Measurements from ENCODE around the gene CFAP73.

DNA sequence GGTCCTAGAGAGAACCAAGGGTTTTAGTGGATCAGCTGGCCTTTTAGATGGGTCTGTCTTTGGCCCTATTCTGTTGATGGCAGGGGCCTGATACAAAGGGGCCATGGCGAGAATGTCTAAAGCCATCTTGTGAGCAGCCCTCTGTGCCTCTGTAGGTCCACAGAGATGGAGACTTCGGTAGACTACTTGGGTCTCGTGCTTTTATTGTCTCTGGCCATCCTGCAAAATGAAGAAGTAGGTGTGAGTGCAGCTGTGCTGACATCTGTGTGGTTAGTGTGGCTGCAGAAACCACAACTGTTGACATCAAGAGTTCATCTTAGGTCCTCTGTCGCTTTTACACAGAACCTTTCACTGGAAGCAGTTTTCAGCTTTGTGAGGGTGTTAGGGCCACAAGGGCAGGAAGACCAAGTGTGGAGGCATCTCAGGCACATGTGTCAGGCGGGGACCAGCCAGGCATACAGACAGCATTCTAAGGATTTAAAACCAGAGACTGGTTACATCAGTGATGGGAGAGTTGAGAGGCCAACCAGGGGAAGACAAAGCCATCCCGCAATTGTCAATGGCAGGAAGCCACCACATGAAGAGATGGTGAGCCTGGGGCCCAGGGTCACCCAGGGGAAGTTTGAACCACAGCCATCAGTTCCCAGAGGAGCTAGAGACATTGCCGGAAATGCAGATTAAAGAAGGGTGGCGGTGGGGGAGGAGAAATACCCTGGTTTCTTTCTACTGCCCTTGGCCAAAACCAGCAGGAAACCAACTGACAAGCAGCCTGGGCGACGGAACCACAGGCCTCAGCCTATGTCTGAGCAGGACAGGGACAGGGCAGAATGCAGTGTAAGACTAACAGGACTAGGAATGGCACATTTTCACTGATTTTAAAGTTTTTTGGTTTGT is 58.8 kb downstream of the CFAP73 start:
- TF ChIP-seq, protein P1, sequence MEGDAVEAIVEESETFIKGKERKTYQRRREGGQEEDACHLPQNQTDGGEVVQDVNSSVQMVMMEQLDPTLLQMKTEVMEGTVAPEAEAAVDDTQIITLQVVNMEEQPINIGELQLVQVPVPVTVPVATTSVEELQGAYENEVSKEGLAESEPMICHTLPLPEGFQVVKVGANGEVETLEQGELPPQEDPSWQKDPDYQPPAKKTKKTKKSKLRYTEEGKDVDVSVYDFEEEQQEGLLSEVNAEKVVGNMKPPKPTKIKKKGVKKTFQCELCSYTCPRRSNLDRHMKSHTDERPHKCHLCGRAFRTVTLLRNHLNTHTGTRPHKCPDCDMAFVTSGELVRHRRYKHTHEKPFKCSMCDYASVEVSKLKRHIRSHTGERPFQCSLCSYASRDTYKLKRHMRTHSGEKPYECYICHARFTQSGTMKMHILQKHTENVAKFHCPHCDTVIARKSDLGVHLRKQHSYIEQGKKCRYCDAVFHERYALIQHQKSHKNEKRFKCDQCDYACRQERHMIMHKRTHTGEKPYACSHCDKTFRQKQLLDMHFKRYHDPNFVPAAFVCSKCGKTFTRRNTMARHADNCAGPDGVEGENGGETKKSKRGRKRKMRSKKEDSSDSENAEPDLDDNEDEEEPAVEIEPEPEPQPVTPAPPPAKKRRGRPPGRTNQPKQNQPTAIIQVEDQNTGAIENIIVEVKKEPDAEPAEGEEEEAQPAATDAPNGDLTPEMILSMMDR (IDR thresholded peaks at IDR 0.05): no peak
- TF ChIP-seq, protein P2, sequence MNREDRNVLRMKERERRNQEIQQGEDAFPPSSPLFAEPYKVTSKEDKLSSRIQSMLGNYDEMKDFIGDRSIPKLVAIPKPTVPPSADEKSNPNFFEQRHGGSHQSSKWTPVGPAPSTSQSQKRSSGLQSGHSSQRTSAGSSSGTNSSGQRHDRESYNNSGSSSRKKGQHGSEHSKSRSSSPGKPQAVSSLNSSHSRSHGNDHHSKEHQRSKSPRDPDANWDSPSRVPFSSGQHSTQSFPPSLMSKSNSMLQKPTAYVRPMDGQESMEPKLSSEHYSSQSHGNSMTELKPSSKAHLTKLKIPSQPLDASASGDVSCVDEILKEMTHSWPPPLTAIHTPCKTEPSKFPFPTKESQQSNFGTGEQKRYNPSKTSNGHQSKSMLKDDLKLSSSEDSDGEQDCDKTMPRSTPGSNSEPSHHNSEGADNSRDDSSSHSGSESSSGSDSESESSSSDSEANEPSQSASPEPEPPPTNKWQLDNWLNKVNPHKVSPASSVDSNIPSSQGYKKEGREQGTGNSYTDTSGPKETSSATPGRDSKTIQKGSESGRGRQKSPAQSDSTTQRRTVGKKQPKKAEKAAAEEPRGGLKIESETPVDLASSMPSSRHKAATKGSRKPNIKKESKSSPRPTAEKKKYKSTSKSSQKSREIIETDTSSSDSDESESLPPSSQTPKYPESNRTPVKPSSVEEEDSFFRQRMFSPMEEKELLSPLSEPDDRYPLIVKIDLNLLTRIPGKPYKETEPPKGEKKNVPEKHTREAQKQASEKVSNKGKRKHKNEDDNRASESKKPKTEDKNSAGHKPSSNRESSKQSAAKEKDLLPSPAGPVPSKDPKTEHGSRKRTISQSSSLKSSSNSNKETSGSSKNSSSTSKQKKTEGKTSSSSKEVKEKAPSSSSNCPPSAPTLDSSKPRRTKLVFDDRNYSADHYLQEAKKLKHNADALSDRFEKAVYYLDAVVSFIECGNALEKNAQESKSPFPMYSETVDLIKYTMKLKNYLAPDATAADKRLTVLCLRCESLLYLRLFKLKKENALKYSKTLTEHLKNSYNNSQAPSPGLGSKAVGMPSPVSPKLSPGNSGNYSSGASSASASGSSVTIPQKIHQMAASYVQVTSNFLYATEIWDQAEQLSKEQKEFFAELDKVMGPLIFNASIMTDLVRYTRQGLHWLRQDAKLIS (CRISPR knock-in tag; IDR thresholded peaks at IDR 0.05; ENCODE audit: borderline replicate concordance): no peak
- TF ChIP-seq, protein P3, sequence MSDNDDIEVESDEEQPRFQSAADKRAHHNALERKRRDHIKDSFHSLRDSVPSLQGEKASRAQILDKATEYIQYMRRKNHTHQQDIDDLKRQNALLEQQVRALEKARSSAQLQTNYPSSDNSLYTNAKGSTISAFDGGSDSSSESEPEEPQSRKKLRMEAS (CRISPR knock-in tag; IDR thresholded peaks at IDR 0.05): no peak
- TF ChIP-seq ZNF232 (CRISPR knock-in tag; IDR thresholded peaks at IDR 0.05) (no peak), RELA (CRISPR knock-in tag; IDR thresholded peaks at IDR 0.05; ENCODE audit: borderline replicate concordance) (no peak), KAT7 (CRISPR knock-in tag; IDR thresholded peaks at IDR 0.05; ENCODE audit: borderline replicate concordance) (no peak), JUN (CRISPR knock-in tag; IDR thresholded peaks at IDR 0.05) (no peak), SP1 (CRISPR knock-in tag; conservative IDR thresholded peaks at IDR 0.05) (no peak), ATF1 (CRISPR knock-in tag; IDR thresholded peaks at IDR 0.05) (no peak), ETV6 (CRISPR knock-in tag; IDR thresholded peaks at IDR 0.05) (no peak), ZNF423 (CRISPR knock-in tag; IDR thresholded peaks at IDR 0.05) (no peak), TCF7 (CRISPR knock-in tag; IDR thresholded peaks at IDR 0.05; ENCODE audit: low read depth) (no peak)
- TF ChIP-seq, protein P4, sequence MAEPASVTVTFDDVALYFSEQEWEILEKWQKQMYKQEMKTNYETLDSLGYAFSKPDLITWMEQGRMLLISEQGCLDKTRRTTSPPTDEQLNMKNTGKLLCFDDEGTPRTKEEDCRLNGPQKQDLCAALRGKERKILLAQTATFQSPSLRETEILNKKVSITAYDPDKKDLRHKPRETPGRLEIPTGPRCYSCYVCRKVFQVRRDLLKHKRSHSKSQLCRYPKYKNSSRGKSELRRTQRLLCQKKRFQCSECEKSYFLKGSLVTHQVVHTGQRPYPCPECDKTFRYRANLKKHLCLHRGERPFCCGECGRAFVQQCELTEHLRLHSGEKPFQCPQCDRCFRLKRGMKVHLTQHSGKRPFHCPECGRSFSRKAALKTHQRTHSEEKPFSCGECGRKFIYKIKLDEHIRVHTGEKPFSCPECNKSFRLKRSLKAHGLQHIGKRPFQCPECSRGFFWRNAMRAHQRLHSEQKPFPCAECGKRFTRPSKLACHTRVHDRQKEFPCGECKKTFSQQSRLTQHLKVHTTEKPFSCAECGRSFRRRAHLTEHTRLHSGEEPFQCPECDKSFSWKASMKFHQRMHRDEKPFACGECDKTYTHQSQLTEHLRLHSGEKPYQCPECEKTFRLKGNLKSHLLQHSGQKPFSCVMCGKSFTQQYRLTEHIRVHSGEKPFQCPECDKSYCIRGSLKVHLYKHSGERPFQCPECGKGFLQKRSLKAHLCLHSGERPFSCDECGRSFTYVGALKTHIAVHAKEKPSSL (CRISPR knock-in tag; conservative IDR thresholded peaks at IDR 0.05): no peak
